Measurements from ENCODE around the gene LBP. TPM values are rescaled to one million over a fixed set of nuclear protein-coding genes. Genes with fewer than 3 reads are reported as not detected.
"Not testable (repeated sequence)": the region's sequence is repeated elsewhere in the genome, so short reads cannot be mapped to it uniquely, and the experiment has no call there.

Gene LBP
- total RNA-seq, 4 donors from 2014 or later: not detected

DNA sequence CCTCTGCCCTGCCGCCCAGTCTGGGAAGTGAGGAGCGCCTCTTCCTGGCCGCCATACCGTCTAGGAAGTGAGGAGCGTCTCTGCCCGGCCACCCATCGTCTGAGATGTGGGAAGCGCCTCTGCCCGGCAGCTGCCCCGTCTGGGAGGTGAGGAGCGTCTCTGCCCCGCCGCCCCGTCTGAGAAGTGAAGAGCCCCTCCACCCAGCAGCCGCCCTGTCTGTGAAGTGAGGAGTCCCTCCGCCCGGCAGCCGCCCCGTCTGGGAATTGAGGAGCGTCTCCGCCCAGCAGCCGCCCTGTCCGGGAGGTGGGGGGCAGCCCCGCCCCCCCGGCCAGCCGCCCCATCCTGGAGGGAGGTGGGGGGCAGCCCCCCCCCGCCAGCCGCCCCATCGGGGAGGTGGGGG is 61.0 kb downstream of the LBP start:
- Histone ChIP-seq H3K9me3 (no peaks in the 10 kb centered on the region), H3K27me3 (no peaks in the 10 kb centered on the region), H3K27ac (no peak overlapping the region), H3K4me1 (no peaks in the 10 kb centered on the region), H3K36me3 (no peaks in the 10 kb centered on the region), H3K4me3 (no peak overlapping the region)
- TF ChIP-seq, protein P1, sequence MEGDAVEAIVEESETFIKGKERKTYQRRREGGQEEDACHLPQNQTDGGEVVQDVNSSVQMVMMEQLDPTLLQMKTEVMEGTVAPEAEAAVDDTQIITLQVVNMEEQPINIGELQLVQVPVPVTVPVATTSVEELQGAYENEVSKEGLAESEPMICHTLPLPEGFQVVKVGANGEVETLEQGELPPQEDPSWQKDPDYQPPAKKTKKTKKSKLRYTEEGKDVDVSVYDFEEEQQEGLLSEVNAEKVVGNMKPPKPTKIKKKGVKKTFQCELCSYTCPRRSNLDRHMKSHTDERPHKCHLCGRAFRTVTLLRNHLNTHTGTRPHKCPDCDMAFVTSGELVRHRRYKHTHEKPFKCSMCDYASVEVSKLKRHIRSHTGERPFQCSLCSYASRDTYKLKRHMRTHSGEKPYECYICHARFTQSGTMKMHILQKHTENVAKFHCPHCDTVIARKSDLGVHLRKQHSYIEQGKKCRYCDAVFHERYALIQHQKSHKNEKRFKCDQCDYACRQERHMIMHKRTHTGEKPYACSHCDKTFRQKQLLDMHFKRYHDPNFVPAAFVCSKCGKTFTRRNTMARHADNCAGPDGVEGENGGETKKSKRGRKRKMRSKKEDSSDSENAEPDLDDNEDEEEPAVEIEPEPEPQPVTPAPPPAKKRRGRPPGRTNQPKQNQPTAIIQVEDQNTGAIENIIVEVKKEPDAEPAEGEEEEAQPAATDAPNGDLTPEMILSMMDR (IDR thresholded peaks at IDR 0.05): no peak
- intact Hi-C loops (cut with DNase I; ENCODE audit: low total_unique reads): no loop called here
- 96% methylated on average over 16 of the region's 29 CpGs; no CpG with 5 or more reads in 1 of the 2 donors for WGBS, 2 donors (ENCODE audit: low coverage in 1 of 2)
- in situ Hi-C loops (cut with MboI; ENCODE audit: low pct_ligation_motif_present in 1 of 4, low pct_unique_long_range_greater_than_20kb in 1 of 4, low sequenced_read_pairs in 3 of 4): loop anchor here in 2 of 4 donors (25.0 kb wide), 1 partner anchor 345 kb away; no protein-coding TSS in a partner anchor
- no peak for DNase-seq

- in situ Hi-C loops (cut with MboI; ENCODE audit: low pct_ligation_motif_present in 1 of 4, low pct_unique_long_range_greater_than_20kb in 1 of 4, low sequenced_read_pairs in 3 of 4): loop anchor here in 2 of 4 donors (25.0 kb wide), 1 partner anchor 346 kb away; no protein-coding TSS in a partner anchor
- H3K36me3 ChIP-seq; H3K4me3 ChIP-seq; DNase-seq; H3K9me3 ChIP-seq; H3K27me3 ChIP-seq; H3K27ac ChIP-seq; intact Hi-C loops (cut with DNase I; ENCODE audit: low total_unique reads); H3K4me1 ChIP-seq: not testable (repeated sequence)
- WGBS, 2 donors (ENCODE audit: low coverage in 1 of 2): 77 to 87% methylated on average over 6 to 9 of the region's 9 CpGs
Observed at GRCh38 chr20:38407822-38408221, 61.5 kb downstream of the LBP start.

DNA sequence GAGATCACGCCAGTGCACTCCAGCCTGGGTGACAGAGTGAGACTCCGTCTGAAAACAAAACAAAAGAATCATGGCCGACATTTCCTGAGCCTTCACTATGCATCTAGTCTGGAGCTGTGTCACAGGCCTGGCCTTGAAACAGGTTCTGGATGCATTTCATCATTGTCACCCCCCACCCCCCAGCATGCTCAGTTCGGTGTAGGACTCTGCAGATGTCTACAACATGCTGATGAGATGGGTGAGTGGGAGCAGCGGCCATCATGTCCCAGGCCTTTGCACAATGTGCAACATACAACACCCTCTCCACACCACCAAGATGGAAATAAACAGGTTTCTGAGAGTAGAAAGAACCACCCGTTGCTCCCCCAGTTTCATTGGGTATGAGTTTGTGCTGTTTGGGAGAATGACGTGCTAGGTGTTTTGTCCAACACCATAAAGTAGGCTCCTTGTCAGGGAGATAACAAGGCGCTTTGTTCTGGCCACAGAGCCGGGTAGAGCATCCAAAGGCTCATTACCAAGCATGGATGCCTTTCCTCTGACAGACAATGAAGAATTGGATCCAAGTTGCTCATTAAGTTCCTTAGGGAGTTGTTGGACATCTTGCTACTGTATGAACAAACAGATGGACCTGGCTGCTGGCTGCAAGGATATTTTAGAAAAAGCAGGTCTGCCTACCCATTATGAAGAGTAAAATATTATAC is 66.7 kb downstream of the LBP start:
- in situ Hi-C loops (cut with MboI; ENCODE audit: low pct_ligation_motif_present in 1 of 4, low pct_unique_long_range_greater_than_20kb in 1 of 4, low sequenced_read_pairs in 3 of 4) (loop anchor here in 2 of 4 donors (25.0 kb wide), 1 partner anchor 351 kb away; no protein-coding TSS in a partner anchor), intact Hi-C loops (cut with DNase I; ENCODE audit: low total_unique reads) (no loop called here)
- Histone ChIP-seq H3K9me3 (no peaks in the 10 kb centered on the region), H3K4me3 (no peak overlapping the region), H3K27ac (no peak overlapping the region), H3K27me3 (no peaks in the 10 kb centered on the region), H3K36me3 (no peaks in the 10 kb centered on the region), H3K4me1 (no peaks in the 10 kb centered on the region)
- no peak for DNase-seq
- TF ChIP-seq, protein P1 (IDR thresholded peaks at IDR 0.05): no peak
- TF ChIP-seq EP300 (IDR thresholded peaks at IDR 0.05; ENCODE audit: low read depth) (no peak), POLR2AphosphoS5 (IDR thresholded peaks at IDR 0.05) (no peak), POLR2A (IDR thresholded peaks at IDR 0.05) (no peak)
- WGBS, 2 donors (ENCODE audit: low coverage in 1 of 2): 80 to 87% methylated on average over 1 to 9 of the region's 9 CpGs

DNA sequence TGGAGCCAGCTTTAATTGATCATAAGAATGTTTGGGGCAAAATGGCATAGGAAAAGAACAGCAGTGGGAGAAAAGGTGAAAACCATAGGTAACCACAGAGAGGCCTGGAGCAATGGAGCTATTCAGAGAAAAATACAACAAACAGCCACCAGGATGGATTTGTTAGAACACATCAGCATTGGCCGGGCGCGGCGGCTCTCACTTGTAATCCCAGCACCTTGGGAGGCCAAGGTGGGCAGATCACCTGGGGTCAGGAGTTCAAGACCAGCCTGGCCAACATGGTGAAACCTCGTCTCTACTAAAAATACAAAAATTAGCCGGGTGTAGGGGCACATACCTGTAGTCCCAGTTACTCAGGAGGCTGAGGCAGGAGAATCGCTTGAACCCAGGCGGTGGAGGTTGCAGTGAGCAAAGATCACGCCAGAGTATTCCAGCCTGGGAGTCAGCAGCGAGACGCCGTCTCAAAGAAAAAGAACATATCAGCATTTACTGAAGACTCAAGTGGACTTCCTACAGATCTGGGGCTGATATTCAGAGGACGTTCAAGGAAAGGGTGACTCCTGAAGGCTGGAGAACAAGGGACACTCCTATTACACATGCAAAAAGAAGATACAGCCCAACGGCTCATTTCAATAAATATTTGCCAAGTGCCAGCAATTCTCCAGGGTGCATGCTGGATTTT is 68.6 kb downstream of the LBP start:
- Histone ChIP-seq H3K27me3 (no peaks in the 10 kb centered on the region), H3K4me3 (no peak overlapping the region), H3K4me1 (no peaks in the 10 kb centered on the region), H3K27ac (no peak overlapping the region), H3K9me3 (no peaks in the 10 kb centered on the region), H3K36me3 (peaks cover 0 to 16% (median 4%) of the 10 kb centered on the region in 4 donors)
- DNase-seq: no peak
- WGBS, 2 donors (ENCODE audit: low coverage in 1 of 2): 92 to 95% methylated on average over 8 to 14 of the region's 14 CpGs
- in situ Hi-C loops (cut with MboI; ENCODE audit: low pct_ligation_motif_present in 1 of 4, low pct_unique_long_range_greater_than_20kb in 1 of 4, low sequenced_read_pairs in 3 of 4): loop anchor here in 2 of 4 donors (25.0 kb wide), 1 partner anchor 353 kb away; no protein-coding TSS in a partner anchor
- intact Hi-C loops (cut with DNase I; ENCODE audit: low total_unique reads): no loop called here
- TF ChIP-seq EP300 (IDR thresholded peaks at IDR 0.05; ENCODE audit: low read depth) (no peak), POLR2AphosphoS5 (IDR thresholded peaks at IDR 0.05) (no peak), POLR2A (IDR thresholded peaks at IDR 0.05) (no peak)
- TF ChIP-seq, protein P1 (IDR thresholded peaks at IDR 0.05): no peak
